Duodenal mucosa (tissue), 2 donors: ENCODE data around the gene GNAL.

Experiments used
- H3K27ac ChIP-seq: one replicate; pipeline ENCODE4 v1.7.0; 2013; ENCODE audit warnings: low read depth, low read length
- H3K27me3 ChIP-seq, 2 donors: one replicate each; pipeline ENCODE4 v1.7.0; 2013; ENCODE audit warnings: low read length in 2 of 2, control low read depth in 1 of 2; ENCODE audit not compliant: insufficient read depth in 2 of 2, control insufficient read depth in 1 of 2
- H3K36me3 ChIP-seq, 2 donors: one replicate each; pipeline ENCODE4 v1.7.0; 2013; ENCODE audit warnings: low read length in 2 of 2, control low read depth in 1 of 2; ENCODE audit not compliant: insufficient read depth in 2 of 2, control insufficient read depth in 1 of 2
- H3K4me1 ChIP-seq, 2 donors: one replicate each; pipeline ENCODE4 v1.7.0; 2013; ENCODE audit warnings: low read length in 2 of 2, control low read depth in 1 of 2; ENCODE audit not compliant: insufficient read depth in 2 of 2, control insufficient read depth in 1 of 2
- H3K4me3 ChIP-seq, 2 donors: one replicate each; pipeline ENCODE4 v1.7.0; 2013; ENCODE audit warnings: low read length in 2 of 2, low read depth in 1 of 2
- H3K9ac ChIP-seq, 2 donors: one replicate each; pipeline ENCODE4 v1.7.0; 2013; ENCODE audit warnings: low read length in 2 of 2, low read depth in 1 of 2
- H3K9me3 ChIP-seq, 2 donors: one replicate each; pipeline ENCODE4 v1.7.0; 2013; ENCODE audit warnings: low read length in 2 of 2, control low read depth in 1 of 2; ENCODE audit not compliant: control insufficient read depth in 1 of 2

Gene GNAL

GRCh38 chr18:11818486-11819203 is 129.6 kb downstream of the GNAL start:
- H3K9ac ChIP-seq: no peak overlapping the region
- no peaks in the 10 kb centered on the region for H3K9me3 ChIP-seq
- H3K36me3 ChIP-seq: no peaks in the 10 kb centered on the region
- no peaks in the 10 kb centered on the region for H3K4me1 ChIP-seq
- H3K4me3 ChIP-seq: no peak overlapping the region
- no peaks in the 10 kb centered on the region for H3K27me3 ChIP-seq
- H3K27ac ChIP-seq: no peak overlapping the region

GRCh38 chr18:11819938-11820337 is 130.9 kb downstream of the GNAL start:
- Histone ChIP-seq H3K4me3 (no peak overlapping the region), H3K27me3 (no peaks in the 10 kb centered on the region), H3K9me3 (no peaks in the 10 kb centered on the region), H3K9ac (no peak overlapping the region), H3K27ac (no peak overlapping the region), H3K36me3 (no peaks in the 10 kb centered on the region), H3K4me1 (no peaks in the 10 kb centered on the region)

DNA sequence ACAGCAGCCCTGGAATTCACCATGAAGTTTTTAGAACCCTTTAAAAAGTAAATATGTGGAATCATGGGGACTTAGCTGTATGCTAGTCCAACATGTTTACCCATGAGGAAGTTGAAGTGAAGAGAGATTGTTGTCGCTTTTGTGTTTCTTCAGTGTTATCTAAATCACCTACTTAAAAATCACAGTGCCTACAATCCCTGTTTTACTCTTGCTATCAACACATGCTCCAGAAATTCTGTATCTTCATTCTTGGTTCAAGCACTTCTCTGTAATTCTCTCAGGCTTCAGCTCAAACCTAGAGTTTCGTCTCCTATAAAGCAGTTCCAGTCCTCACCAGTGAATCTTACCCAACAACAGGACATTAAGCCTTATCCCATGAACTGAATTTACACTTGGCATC is 131.6 kb downstream of the GNAL start:
- Histone ChIP-seq H3K4me3 (no peak overlapping the region), H3K9ac (no peak overlapping the region), H3K27ac (no peak overlapping the region), H3K9me3 (no peaks in the 10 kb centered on the region), H3K4me1 (no peaks in the 10 kb centered on the region), H3K27me3 (no peaks in the 10 kb centered on the region), H3K36me3 (no peaks in the 10 kb centered on the region)

DNA sequence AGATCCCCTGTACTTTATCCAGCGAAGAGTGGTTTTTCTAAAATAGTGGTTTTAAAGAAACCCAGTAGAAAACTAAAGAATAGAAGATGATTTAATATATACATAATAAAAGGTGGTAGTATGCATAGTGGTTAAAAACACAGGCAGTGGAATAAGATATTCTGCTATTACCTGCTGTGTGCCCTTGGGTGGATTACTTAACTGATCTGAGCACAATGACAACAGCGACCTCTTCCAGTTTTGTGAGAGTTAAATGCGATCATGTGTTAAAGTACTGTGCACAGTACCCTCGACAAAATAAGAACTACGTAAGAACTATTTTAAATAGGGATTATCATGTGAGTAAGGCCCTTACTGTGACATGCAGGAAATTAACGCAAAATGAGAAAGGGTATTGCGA is 132.1 kb downstream of the GNAL start:
- no peak overlapping the region for H3K9ac ChIP-seq
- no peak overlapping the region for H3K27ac ChIP-seq
- no peaks in the 10 kb centered on the region for H3K36me3 ChIP-seq
- no peak overlapping the region for H3K4me3 ChIP-seq
- H3K4me1 ChIP-seq: no peaks in the 10 kb centered on the region
- H3K27me3 ChIP-seq: no peaks in the 10 kb centered on the region
- H3K9me3 ChIP-seq: no peaks in the 10 kb centered on the region

- Histone ChIP-seq H3K4me3 (no peak overlapping the region), H3K9me3 (no peaks in the 10 kb centered on the region), H3K4me1 (no peaks in the 10 kb centered on the region), H3K36me3 (no peaks in the 10 kb centered on the region), H3K27ac (no peak overlapping the region), H3K9ac (no peak overlapping the region), H3K27me3 (no peaks in the 10 kb centered on the region)
Observed at GRCh38 chr18:11821643-11822237, 132.7 kb downstream of the GNAL start.

- no peaks in the 10 kb centered on the region for H3K9me3 ChIP-seq
- no peaks in the 10 kb centered on the region for H3K36me3 ChIP-seq
- no peaks in the 10 kb centered on the region for H3K4me1 ChIP-seq
- no peaks in the 10 kb centered on the region for H3K27me3 ChIP-seq
- no peak overlapping the region for H3K27ac ChIP-seq
- H3K9ac ChIP-seq: no peak overlapping the region
- no peak overlapping the region for H3K4me3 ChIP-seq
Observed at GRCh38 chr18:11823545-11823944, 134.5 kb downstream of the GNAL start.

GRCh38 chr18:11826836-11827235 is 137.8 kb downstream of the GNAL start:
- H3K27me3 ChIP-seq: no peaks in the 10 kb centered on the region

DNA sequence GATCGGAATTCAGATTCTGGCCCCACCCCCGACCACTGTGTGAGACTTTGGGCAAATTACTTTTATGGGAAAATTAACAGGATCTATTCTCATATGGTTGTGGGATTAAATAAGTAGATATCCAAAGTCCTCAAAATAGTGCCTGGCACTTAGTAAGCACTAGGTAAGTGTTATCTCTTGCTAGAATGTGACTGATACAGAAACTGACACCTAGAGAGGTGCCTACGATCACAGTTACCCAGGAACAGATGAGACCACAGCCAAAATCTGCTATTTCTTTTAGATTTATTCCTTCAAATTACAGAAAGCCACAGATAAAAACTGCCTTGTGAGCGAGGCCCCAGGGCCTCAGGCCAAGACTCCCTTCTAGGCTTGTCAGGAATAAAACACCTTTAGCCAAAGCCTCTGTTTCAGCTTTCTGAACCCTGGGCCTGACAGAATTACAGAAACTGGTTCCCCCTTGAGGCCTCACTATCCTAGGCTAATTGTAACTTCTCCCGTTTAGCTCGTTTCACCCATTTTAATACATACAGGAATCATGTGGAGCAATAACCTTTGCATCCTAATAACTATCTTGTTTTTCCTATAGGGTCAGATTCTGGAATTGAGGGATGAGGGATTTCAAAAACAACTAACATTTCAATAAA is 139.8 kb downstream of the GNAL start:
- no peak overlapping the region for H3K9ac ChIP-seq
- H3K4me1 ChIP-seq: no peaks in the 10 kb centered on the region

More at GRCh38 chr18:11826836-11827235, 137.8 kb downstream of the GNAL start:
- Histone ChIP-seq H3K9me3 (no peaks in the 10 kb centered on the region), H3K4me3 (no peak overlapping the region), H3K27ac (no peak overlapping the region), H3K36me3 (no peaks in the 10 kb centered on the region), H3K9ac (no peak overlapping the region), H3K4me1 (no peaks in the 10 kb centered on the region)

GRCh38 chr18:11830585-11830984 is 141.5 kb downstream of the GNAL start:
- H3K27me3 ChIP-seq: no peaks in the 10 kb centered on the region
- H3K27ac ChIP-seq: no peak overlapping the region
- no peaks in the 10 kb centered on the region for H3K9me3 ChIP-seq
- H3K9ac ChIP-seq: no peak overlapping the region
- no peak overlapping the region for H3K4me3 ChIP-seq
- no peaks in the 10 kb centered on the region for H3K4me1 ChIP-seq
- H3K36me3 ChIP-seq: no peaks in the 10 kb centered on the region

More for the DNA sequence above, 139.8 kb downstream of the GNAL start:
- Histone ChIP-seq H3K36me3 (no peaks in the 10 kb centered on the region), H3K27ac (no peak overlapping the region), H3K9me3 (no peaks in the 10 kb centered on the region), H3K4me3 (no peak overlapping the region), H3K27me3 (no peaks in the 10 kb centered on the region)

DNA sequence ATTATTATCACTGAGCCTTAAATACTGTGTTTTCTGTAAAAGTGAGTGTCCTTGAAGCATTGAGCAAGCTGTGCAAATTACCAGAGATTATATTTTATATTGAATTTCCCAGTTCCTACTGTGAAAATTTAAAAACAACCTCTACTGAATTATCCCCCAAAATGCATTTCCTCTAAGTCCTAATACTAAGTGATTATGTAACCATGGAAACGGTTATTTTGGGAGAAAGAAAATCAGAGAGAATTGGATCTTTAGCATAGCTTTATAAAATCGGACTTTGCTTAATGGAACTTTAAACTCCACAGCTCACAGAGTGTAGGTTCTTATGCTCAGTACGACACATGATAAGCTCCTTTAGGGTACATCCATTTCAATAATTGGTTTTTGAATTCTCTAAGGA is 142.9 kb downstream of the GNAL start:
- Histone ChIP-seq H3K36me3 (no peaks in the 10 kb centered on the region), H3K4me3 (no peak overlapping the region), H3K4me1 (no peaks in the 10 kb centered on the region), H3K9me3 (no peaks in the 10 kb centered on the region), H3K27ac (no peak overlapping the region), H3K27me3 (no peaks in the 10 kb centered on the region), H3K9ac (no peak overlapping the region)
